Astrocyte (in vitro differentiated cells and primary cell): Measurements from ENCODE around the gene CYBA. TPM values are rescaled to one million over a fixed set of nuclear protein-coding genes. Genes with fewer than 3 reads are reported as not detected.
A peak's percentile ranks its signal among the peaks of the same experiment; 100 is the strongest.

Experiments
- DNase-seq: peaks from one replicate; pipeline ENCODE4 v3.0.0-alpha.2; 2010; ENCODE audit warnings: low read depth
- FAIRE-seq: peaks from 2 replicates; lab custom pipeline; 2011; peaks lifted over from hg19 to GRCh38; lab: Jason Lieb, UNC
- H2AFZ ChIP-seq: 2 replicates; pipeline ENCODE4 v1.6.0; 2012; ENCODE audit warnings: low read depth, low read length, inconsistent platforms
- H3K27ac ChIP-seq: 2 replicates; pipeline ENCODE4 v1.5.1; 2011; ENCODE audit warnings: low read depth, low read length, inconsistent platforms
- H3K27me3 ChIP-seq: 2 replicates; pipeline ENCODE4 v1.6.0; 2011; ENCODE audit warnings: low read length, inconsistent platforms; ENCODE audit not compliant: insufficient read depth
- H3K36me3 ChIP-seq: 2 replicates; pipeline ENCODE4 v1.5.1; 2011; ENCODE audit warnings: low read length, inconsistent platforms; ENCODE audit not compliant: insufficient read depth
- H3K4me1 ChIP-seq: 2 replicates; pipeline ENCODE4 v1.5.1; 2011; ENCODE audit warnings: low read length, inconsistent platforms; ENCODE audit not compliant: insufficient read depth
- H3K4me2 ChIP-seq: 2 replicates; pipeline ENCODE4 v1.6.0; 2012; ENCODE audit warnings: low read length, inconsistent platforms
- H3K4me3 ChIP-seq: 2 replicates; pipeline ENCODE4 v1.5.1; 2011; ENCODE audit warnings: low read depth, mild to moderate bottlenecking, low read length, inconsistent platforms; ENCODE audit not compliant: insufficient read depth
- H3K79me2 ChIP-seq: 2 replicates; pipeline ENCODE4 v1.6.0; 2012; ENCODE audit warnings: mild to moderate bottlenecking, low read length, inconsistent platforms; ENCODE audit not compliant: insufficient read depth
- H3K9ac ChIP-seq: 2 replicates; pipeline ENCODE4 v1.6.0; 2012; ENCODE audit warnings: mild to moderate bottlenecking, low read length, inconsistent platforms
- H3K9me3 ChIP-seq: 2 replicates; pipeline ENCODE4 v1.5.1; 2012; ENCODE audit warnings: low read depth, mild to moderate bottlenecking, low read length, inconsistent platforms; ENCODE audit not compliant: insufficient read depth
- H4K20me1 ChIP-seq: 2 replicates; pipeline ENCODE4 v1.6.0; 2012; ENCODE audit warnings: low read length, inconsistent platforms; ENCODE audit not compliant: insufficient read depth
- H3K27ac Mint-ChIP-seq: one replicate; pipeline ENCODE4 v1.8.0; 2021; ENCODE audit warnings: mild to moderate bottlenecking, mixed read lengths; ENCODE audit not compliant: unreplicated experiment
- H3K27me3 Mint-ChIP-seq: one replicate; pipeline ENCODE4 v1.8.0; 2021; ENCODE audit warnings: low read depth, mixed read lengths; ENCODE audit not compliant: unreplicated experiment
- H3K36me3 Mint-ChIP-seq: one replicate; pipeline ENCODE4 v1.8.0; 2021; ENCODE audit warnings: low read depth, mixed read lengths; ENCODE audit not compliant: unreplicated experiment
- H3K4me1 Mint-ChIP-seq: one replicate; pipeline ENCODE4 v1.8.0; 2021; ENCODE audit warnings: low read depth, mixed read lengths; ENCODE audit not compliant: unreplicated experiment
- H3K4me3 Mint-ChIP-seq: one replicate; pipeline ENCODE4 v1.8.0; 2021; ENCODE audit warnings: mild to moderate bottlenecking, moderate library complexity, mixed read lengths; ENCODE audit not compliant: unreplicated experiment
- H3K9me3 Mint-ChIP-seq: one replicate; pipeline ENCODE4 v1.8.0; 2021; ENCODE audit warnings: mild to moderate bottlenecking, mixed read lengths; ENCODE audit not compliant: unreplicated experiment
- EZH2 ChIP-seq: IDR thresholded peaks from 2 replicates; pipeline ENCODE4 v1.6.1; 2012; ENCODE audit warnings: mild to moderate bottlenecking, low read length, inconsistent platforms; ENCODE audit not compliant: insufficient read depth
- total RNA-seq: library from RNA; stranded (reverse); gene quantifications from 2 replicates; pipeline ENCODE4 v1.2.1, GENCODE V29; 2021
- TF ChIP-seq, protein P1 (sequence below): IDR thresholded peaks from 2 replicates; pipeline ENCODE4 v1.5.1; 2011; ENCODE audit warnings: low read depth, mild to moderate bottlenecking, inconsistent platforms, low read length, moderate library complexity; ENCODE audit not compliant: insufficient read depth

Gene CYBA
- total RNA-seq, 1 donor from 2014 or later: 236 TPM

- no peak overlapping the region for H3K4me3 ChIP-seq
- no peak for FAIRE-seq
- no peak overlapping the region for H3K4me2 ChIP-seq
- H3K36me3 Mint-ChIP-seq: peaks cover 9% of the 10 kb centered on the region
- no peak overlapping the region for H3K4me3 Mint-ChIP-seq
- peaks cover 20% of the 10 kb centered on the region for H3K27me3 ChIP-seq
- H2AFZ ChIP-seq: no peak overlapping the region
- peaks cover 14% of the 10 kb centered on the region for H3K4me1 ChIP-seq
- no peak overlapping the region for H3K27ac ChIP-seq
- H4K20me1 ChIP-seq: peaks cover 14% of the 10 kb centered on the region
- TF ChIP-seq EZH2: no peak
- TF ChIP-seq, protein P1, sequence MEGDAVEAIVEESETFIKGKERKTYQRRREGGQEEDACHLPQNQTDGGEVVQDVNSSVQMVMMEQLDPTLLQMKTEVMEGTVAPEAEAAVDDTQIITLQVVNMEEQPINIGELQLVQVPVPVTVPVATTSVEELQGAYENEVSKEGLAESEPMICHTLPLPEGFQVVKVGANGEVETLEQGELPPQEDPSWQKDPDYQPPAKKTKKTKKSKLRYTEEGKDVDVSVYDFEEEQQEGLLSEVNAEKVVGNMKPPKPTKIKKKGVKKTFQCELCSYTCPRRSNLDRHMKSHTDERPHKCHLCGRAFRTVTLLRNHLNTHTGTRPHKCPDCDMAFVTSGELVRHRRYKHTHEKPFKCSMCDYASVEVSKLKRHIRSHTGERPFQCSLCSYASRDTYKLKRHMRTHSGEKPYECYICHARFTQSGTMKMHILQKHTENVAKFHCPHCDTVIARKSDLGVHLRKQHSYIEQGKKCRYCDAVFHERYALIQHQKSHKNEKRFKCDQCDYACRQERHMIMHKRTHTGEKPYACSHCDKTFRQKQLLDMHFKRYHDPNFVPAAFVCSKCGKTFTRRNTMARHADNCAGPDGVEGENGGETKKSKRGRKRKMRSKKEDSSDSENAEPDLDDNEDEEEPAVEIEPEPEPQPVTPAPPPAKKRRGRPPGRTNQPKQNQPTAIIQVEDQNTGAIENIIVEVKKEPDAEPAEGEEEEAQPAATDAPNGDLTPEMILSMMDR: no peak
- H3K36me3 ChIP-seq: no peaks in the 10 kb centered on the region
- H3K9ac ChIP-seq: no peak overlapping the region
- no peak for DNase-seq
- no peaks in the 10 kb centered on the region for H3K9me3 Mint-ChIP-seq
- H3K27ac Mint-ChIP-seq: no peak overlapping the region
- H3K79me2 ChIP-seq: no peaks in the 10 kb centered on the region
- peaks cover 15% of the 10 kb centered on the region for H3K27me3 Mint-ChIP-seq
- no peaks in the 10 kb centered on the region for H3K9me3 ChIP-seq
- peaks cover 4% of the 10 kb centered on the region for H3K4me1 Mint-ChIP-seq
These were observed 14.2 kb downstream of the CYBA start for GRCh38 chr16:88636488-88637265.

DNA sequence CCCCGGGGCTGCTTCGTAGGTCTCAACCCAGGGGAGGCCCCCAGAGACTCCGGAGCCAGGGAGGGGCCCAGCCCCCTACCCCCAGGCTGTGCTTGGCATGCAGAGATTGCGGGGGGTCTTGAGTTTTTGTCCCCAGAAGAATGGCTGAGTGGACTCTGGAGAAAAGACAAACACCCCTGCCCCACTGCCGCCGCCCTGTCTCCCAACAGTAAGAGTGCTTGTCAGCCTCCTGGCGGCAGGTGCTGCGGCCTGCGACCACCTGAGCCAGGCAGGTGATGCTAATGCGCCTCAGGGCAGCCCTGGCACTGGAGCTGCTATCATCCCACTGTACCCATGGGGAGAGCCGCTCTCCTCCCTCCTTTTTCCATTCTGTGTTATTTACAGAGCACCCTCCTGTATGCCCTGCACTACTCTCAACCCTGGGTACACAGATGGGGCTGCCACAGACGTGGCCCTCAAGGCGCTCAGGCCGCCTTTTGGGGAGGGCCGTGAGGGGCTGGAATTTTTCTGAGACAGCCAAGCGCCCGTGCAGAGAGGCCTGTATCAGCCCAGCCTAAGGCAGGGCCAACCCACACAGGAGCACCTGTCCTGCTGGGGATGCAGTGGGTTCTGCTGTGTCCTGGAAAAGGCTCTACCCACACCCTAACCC lies 15.1 kb downstream of the CYBA start:
- Histone ChIP-seq H3K4me2 (no peak overlapping the region), H3K27ac (no peak overlapping the region), H3K9me3 (no peaks in the 10 kb centered on the region), H4K20me1 (peaks cover 14% of the 10 kb centered on the region), H3K9ac (no peak overlapping the region), H3K4me1 (peaks cover 14% of the 10 kb centered on the region), H2AFZ (no peak overlapping the region), H3K4me3 (no peak overlapping the region), H3K36me3 (peaks cover 4% of the 10 kb centered on the region), H3K27me3 (peaks cover 20% of the 10 kb centered on the region), H3K79me2 (no peaks in the 10 kb centered on the region)
- peaks cover 7% of the 10 kb centered on the region for H3K4me1 Mint-ChIP-seq
- H3K4me3 Mint-ChIP-seq: peak overlapping the region; percentile 57
- no peak for TF ChIP-seq EZH2
- TF ChIP-seq, protein P1: no peak
- peaks cover 9% of the 10 kb centered on the region for H3K36me3 Mint-ChIP-seq
- FAIRE-seq (no peak), DNase-seq (no peak)
- no peak overlapping the region for H3K27ac Mint-ChIP-seq
- peaks cover 13% of the 10 kb centered on the region for H3K27me3 Mint-ChIP-seq
- H3K9me3 Mint-ChIP-seq: no peaks in the 10 kb centered on the region
